ENCODE data around the gene KLHL34. TPM values are rescaled to one million over a fixed set of nuclear protein-coding genes. Genes with fewer than 3 reads are reported as not detected.

The KLHL34 gene
- total RNA-seq, 1 donor from 2014 or later = not detected

DNA sequence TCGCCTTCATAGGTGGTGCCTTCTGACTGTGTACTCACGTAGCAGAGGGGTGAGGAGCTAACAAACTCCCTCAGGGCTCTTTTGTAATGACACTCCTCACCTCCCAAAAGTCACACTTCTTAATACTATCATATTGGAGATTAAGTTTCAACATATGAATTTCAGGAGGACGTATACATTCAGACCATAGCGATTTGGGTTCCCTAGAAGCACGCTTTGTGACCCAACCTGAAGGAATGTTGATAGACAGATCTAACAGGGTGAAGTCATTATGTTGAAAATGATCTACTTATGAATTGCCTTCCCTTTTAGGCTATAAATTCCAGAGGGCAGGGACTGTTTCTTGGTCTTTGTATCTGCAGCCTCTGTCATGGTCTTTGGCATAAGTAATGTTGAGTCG lies 3.2 kb upstream of the KLHL34 start:
- Histone ChIP-seq H4K20me1 (ENCODE audit: low read depth) (no peaks in the 10 kb centered on the region), H3K36me3 (no peaks in the 10 kb centered on the region)
- TF ChIP-seq EZH2phosphoT487 (IDR thresholded peaks at IDR 0.05) (no peak), EZH2 (IDR thresholded peaks at IDR 0.05) (no peak)
- TF ChIP-seq, protein P1, sequence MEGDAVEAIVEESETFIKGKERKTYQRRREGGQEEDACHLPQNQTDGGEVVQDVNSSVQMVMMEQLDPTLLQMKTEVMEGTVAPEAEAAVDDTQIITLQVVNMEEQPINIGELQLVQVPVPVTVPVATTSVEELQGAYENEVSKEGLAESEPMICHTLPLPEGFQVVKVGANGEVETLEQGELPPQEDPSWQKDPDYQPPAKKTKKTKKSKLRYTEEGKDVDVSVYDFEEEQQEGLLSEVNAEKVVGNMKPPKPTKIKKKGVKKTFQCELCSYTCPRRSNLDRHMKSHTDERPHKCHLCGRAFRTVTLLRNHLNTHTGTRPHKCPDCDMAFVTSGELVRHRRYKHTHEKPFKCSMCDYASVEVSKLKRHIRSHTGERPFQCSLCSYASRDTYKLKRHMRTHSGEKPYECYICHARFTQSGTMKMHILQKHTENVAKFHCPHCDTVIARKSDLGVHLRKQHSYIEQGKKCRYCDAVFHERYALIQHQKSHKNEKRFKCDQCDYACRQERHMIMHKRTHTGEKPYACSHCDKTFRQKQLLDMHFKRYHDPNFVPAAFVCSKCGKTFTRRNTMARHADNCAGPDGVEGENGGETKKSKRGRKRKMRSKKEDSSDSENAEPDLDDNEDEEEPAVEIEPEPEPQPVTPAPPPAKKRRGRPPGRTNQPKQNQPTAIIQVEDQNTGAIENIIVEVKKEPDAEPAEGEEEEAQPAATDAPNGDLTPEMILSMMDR (IDR thresholded peaks at IDR 0.05) = no peak

DNA sequence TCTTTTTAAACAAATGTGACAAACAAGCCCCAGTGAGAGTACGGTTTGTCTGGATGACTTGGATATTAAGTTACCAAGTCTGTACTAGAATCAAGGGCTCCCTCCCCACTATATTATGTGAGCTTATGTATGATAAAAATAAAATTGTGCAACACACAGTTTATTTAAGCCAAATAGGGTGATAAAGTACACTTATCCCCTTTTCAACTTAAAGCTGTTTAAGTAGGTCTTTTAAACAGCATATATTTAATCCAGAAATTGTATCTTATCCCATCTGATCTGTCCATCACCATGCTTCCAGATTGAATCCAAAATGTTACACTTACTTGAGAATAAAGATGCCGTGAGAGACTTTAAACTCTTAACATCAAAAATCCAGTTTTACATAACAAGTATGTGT lies 2.0 kb upstream of the KLHL34 start:
- TF ChIP-seq EZH2phosphoT487 (IDR thresholded peaks at IDR 0.05) (no peak), EZH2 (IDR thresholded peaks at IDR 0.05) (no peak)
- TF ChIP-seq, protein P1 (IDR thresholded peaks at IDR 0.05) = no peak
- no peak for DNase-seq (ENCODE audit: low spot score)
- H3K9me3 Mint-ChIP-seq = peaks cover 12% of the 10 kb centered on the region
- peaks cover 8% of the 10 kb centered on the region for H3K36me3 Mint-ChIP-seq
- Histone ChIP-seq H3K9me3 (ENCODE audit: low read depth) (no peaks in the 10 kb centered on the region), H3F3A (ENCODE audit: low read depth) (no peaks in the 10 kb centered on the region), H3K27me3 (no peaks in the 10 kb centered on the region), H3K4me1 (no peaks in the 10 kb centered on the region), H3K4me2 (no peak overlapping the region), H3K36me3 (no peaks in the 10 kb centered on the region), H4K20me1 (ENCODE audit: low read depth) (no peaks in the 10 kb centered on the region), H3K4me3 (no peak overlapping the region), H3K27ac (no peak overlapping the region), H2AFZ (replicated peaks) (no peak overlapping the region), H3K79me2 (ENCODE audit: low read depth) (no peaks in the 10 kb centered on the region), H3K9ac (no peak overlapping the region)
- H3K27ac Mint-ChIP-seq = no peak overlapping the region
- no peak overlapping the region for H3K4me3 Mint-ChIP-seq
- no peaks in the 10 kb centered on the region for H3K4me1 Mint-ChIP-seq
- no peaks in the 10 kb centered on the region for H3K27me3 Mint-ChIP-seq (ENCODE audit: insufficient read depth, low read depth)

More for the DNA sequence above, 3.2 kb upstream of the KLHL34 start:
- Histone ChIP-seq H2AFZ (replicated peaks) (no peak overlapping the region), H3K27me3 (no peaks in the 10 kb centered on the region), H3K9me3 (ENCODE audit: low read depth) (no peaks in the 10 kb centered on the region), H3F3A (ENCODE audit: low read depth) (no peaks in the 10 kb centered on the region), H3K4me1 (no peaks in the 10 kb centered on the region), H3K79me2 (ENCODE audit: low read depth) (no peaks in the 10 kb centered on the region), H3K4me2 (no peak overlapping the region), H3K4me3 (no peak overlapping the region), H3K27ac (no peak overlapping the region), H3K9ac (no peak overlapping the region)
- H3K9me3 Mint-ChIP-seq = peaks cover 9% of the 10 kb centered on the region
- DNase-seq (ENCODE audit: low spot score) = no peak
- H3K27me3 Mint-ChIP-seq (ENCODE audit: insufficient read depth, low read depth) = no peaks in the 10 kb centered on the region
- H3K27ac Mint-ChIP-seq = no peak overlapping the region
- H3K36me3 Mint-ChIP-seq = peaks cover 4% of the 10 kb centered on the region
- no peak overlapping the region for H3K4me3 Mint-ChIP-seq
- H3K4me1 Mint-ChIP-seq = no peaks in the 10 kb centered on the region

DNA sequence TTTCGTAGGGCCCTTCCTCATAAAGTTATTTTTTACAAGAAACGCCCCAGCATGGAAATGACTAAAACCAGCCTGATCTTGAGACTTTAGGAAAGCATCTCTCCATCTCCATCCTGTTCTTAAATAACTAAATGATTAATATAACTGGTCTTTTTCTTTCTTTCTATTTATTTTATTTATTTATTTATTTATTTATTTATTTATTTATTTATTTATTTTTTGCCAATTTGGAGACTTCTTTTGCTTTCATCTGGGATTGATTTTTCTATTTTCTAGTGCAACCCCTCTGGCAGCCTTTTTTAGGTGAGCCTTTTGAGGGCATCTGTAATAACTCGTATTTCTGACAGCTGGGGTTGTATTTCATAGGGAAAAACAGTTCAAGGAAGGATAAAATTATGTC lies 1.2 kb upstream of the KLHL34 start:
- Histone ChIP-seq H3K27me3 (no peaks in the 10 kb centered on the region), H3K36me3 (no peaks in the 10 kb centered on the region), H3F3A (ENCODE audit: low read depth) (no peaks in the 10 kb centered on the region), H3K4me2 (no peak overlapping the region), H3K79me2 (ENCODE audit: low read depth) (no peaks in the 10 kb centered on the region), H3K9me3 (ENCODE audit: low read depth) (no peaks in the 10 kb centered on the region), H4K20me1 (ENCODE audit: low read depth) (no peaks in the 10 kb centered on the region), H3K27ac (no peak overlapping the region), H2AFZ (replicated peaks) (no peak overlapping the region), H3K4me1 (no peaks in the 10 kb centered on the region), H3K4me3 (no peak overlapping the region), H3K9ac (no peak overlapping the region)
- no peak overlapping the region for H3K27ac Mint-ChIP-seq
- H3K4me3 Mint-ChIP-seq = no peak overlapping the region
- H3K36me3 Mint-ChIP-seq = peaks cover 8% of the 10 kb centered on the region
- no peaks in the 10 kb centered on the region for H3K27me3 Mint-ChIP-seq (ENCODE audit: insufficient read depth, low read depth)
- TF ChIP-seq EZH2 (IDR thresholded peaks at IDR 0.05) = no peak
- no peaks in the 10 kb centered on the region for H3K4me1 Mint-ChIP-seq
- DNase-seq (ENCODE audit: low spot score) = no peak
- peaks cover 12% of the 10 kb centered on the region for H3K9me3 Mint-ChIP-seq

DNA sequence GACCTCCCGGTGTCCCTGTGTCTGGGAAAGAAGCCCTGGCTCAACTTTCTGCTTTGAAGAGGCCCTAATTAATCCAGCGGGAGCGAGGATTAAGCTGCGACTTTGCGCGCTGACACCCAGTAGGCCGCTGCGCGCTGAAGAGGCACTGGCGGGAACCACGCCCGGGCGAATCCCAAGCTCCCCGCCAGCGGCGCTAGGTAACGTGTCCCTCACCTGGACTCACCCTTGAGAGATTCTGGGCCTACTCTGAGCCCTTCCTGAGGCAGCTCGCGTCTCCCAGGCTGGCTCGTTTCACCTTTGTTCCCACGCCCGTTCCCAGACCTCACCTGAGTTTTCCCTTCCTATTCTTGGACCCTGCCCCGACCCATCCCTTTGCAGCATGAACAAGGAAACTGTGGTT lies 616 bp upstream of the KLHL34 start:
- Histone ChIP-seq H3K79me2 (ENCODE audit: low read depth) (no peaks in the 10 kb centered on the region), H3K9me3 (ENCODE audit: low read depth) (no peaks in the 10 kb centered on the region), H3K27me3 (no peaks in the 10 kb centered on the region), H3K9ac (no peak overlapping the region), H3K4me3 (no peak overlapping the region), H3K36me3 (no peaks in the 10 kb centered on the region), H3K27ac (no peak overlapping the region), H2AFZ (replicated peaks) (no peak overlapping the region), H3K4me1 (no peaks in the 10 kb centered on the region), H4K20me1 (ENCODE audit: low read depth) (no peaks in the 10 kb centered on the region), H3F3A (ENCODE audit: low read depth) (no peaks in the 10 kb centered on the region), H3K4me2 (no peak overlapping the region)
- no peak for DNase-seq (ENCODE audit: low spot score)
- no peaks in the 10 kb centered on the region for H3K4me1 Mint-ChIP-seq
- peaks cover 12% of the 10 kb centered on the region for H3K9me3 Mint-ChIP-seq
- H3K4me3 Mint-ChIP-seq = no peak overlapping the region
- TF ChIP-seq, protein P1 (IDR thresholded peaks at IDR 0.05) = no peak
- TF ChIP-seq EZH2phosphoT487 (IDR thresholded peaks at IDR 0.05) (no peak), EZH2 (IDR thresholded peaks at IDR 0.05) (no peak)
- no peak overlapping the region for H3K27ac Mint-ChIP-seq
- no peaks in the 10 kb centered on the region for H3K27me3 Mint-ChIP-seq (ENCODE audit: insufficient read depth, low read depth)
- peaks cover 8% of the 10 kb centered on the region for H3K36me3 Mint-ChIP-seq

Measured in neural progenitor cell (in vitro differentiated cells).